ENCODE measurements around the gene FIGLA. TPM values are rescaled to one million over a fixed set of nuclear protein-coding genes. Genes with fewer than 3 reads are reported as not detected.

FIGLA gene
- total RNA-seq, 1 experiment from 2014 or later = not detected

- H4K8ac ChIP-seq (replicated peaks; ENCODE audit: insufficient read length, low read depth, low read length) = no peak overlapping the region
- no peak for DNase-seq
- H3K4ac ChIP-seq (ENCODE audit: low read depth, low read length) = no peak overlapping the region
- no peak overlapping the region for H3K9ac ChIP-seq (ENCODE audit: extremely low read depth, insufficient read length, low read length)
- peaks cover 67% of the 10 kb centered on the region; the same call in 1 of the 2 replicates for H3K79me2 ChIP-seq (ENCODE audit: insufficient read depth, low read length)
- no peak overlapping the region for H4K5ac ChIP-seq (ENCODE audit: insufficient read length, low read depth, low read length)
- H3K27ac ChIP-seq (ENCODE audit: insufficient read length, low read depth, low read length) = no peak overlapping the region
- no peak overlapping the region for H3K27ac Mint-ChIP-seq
- H2BK120ac ChIP-seq (ENCODE audit: low read depth, low read length, poor library complexity, severe bottlenecking) = no peak overlapping the region
- H2AFZ ChIP-seq (ENCODE audit: low read length) = no peak overlapping the region
- no peak overlapping the region for H2BK20ac ChIP-seq (ENCODE audit: low read depth, low read length, poor library complexity, severe bottlenecking)
- H3K56ac ChIP-seq (ENCODE audit: insufficient read length, low read depth, low read length) = no peak overlapping the region
- no peak overlapping the region for H3K4me3 Mint-ChIP-seq
- H3K27me3 Mint-ChIP-seq (ENCODE audit: low read depth) = no peaks in the 10 kb centered on the region
- no peak overlapping the region for H2BK5ac ChIP-seq (ENCODE audit: insufficient read length, low read length)
- H3K4me2 ChIP-seq (ENCODE audit: insufficient read depth, insufficient read length, low read length) = no peak overlapping the region
- no peak overlapping the region for H4K91ac ChIP-seq (ENCODE audit: insufficient read length, low read depth, low read length)
- no peaks in the 10 kb centered on the region for H3K27me3 ChIP-seq (ENCODE audit: insufficient read depth, low read length)
- H2BK15ac ChIP-seq (ENCODE audit: low read depth, low read length) = no peak overlapping the region
- H4K20me1 ChIP-seq (ENCODE audit: control insufficient read depth, insufficient read depth, insufficient read length) = peaks cover 3% of the 10 kb centered on the region
- WGBS (ENCODE audit: extremely low coverage, insufficient read length, low lambda C conversion rate) = no CpG with 5 or more reads among the region's 4 CpGs
- H3K4me1 Mint-ChIP-seq = peaks cover 32 to 43% of the 10 kb centered on the region in 2 experiments
- H2BK12ac ChIP-seq (ENCODE audit: insufficient read length, low read depth, low read length) = no peak overlapping the region
- no peak overlapping the region for H3K14ac ChIP-seq (ENCODE audit: insufficient read depth, low read length)
- no peaks in the 10 kb centered on the region for H3K79me1 ChIP-seq (ENCODE audit: insufficient read depth, low read depth, low read length, poor library complexity, severe bottlenecking)
- H2AK5ac ChIP-seq (ENCODE audit: insufficient read length, low read length) = no peak overlapping the region
- H3K18ac ChIP-seq (ENCODE audit: insufficient read length, low read depth, low read length) = no peak overlapping the region
- H3K23me2 ChIP-seq (ENCODE audit: insufficient read length, low read depth, low read length, poor library complexity, severe bottlenecking) = no peaks in the 10 kb centered on the region
- peaks cover 0 to 3% of the 10 kb centered on the region in 2 experiments; a peak in 1 of 5 replicates for H3K9me3 Mint-ChIP-seq
- TF ChIP-seq CTCF (conservative IDR thresholded peaks at IDR 0.05) = no peak
- H3K36me3 Mint-ChIP-seq (ENCODE audit: insufficient read depth in 1 of 3, low read depth in 3 of 3) = peaks cover 6 to 13% (median 7%) of the 10 kb centered on the region in 3 experiments; a peak in 6 of 7 replicates
- H3K4me1 ChIP-seq (ENCODE audit: insufficient read depth, low read length) = peaks cover 27% of the 10 kb centered on the region; the same call in 1 of the 2 replicates
- H3K9me3 ChIP-seq (ENCODE audit: control insufficient read depth, low read depth, low read length) = no peaks in the 10 kb centered on the region
- H3T11ph ChIP-seq (ENCODE audit: low read length) = no peak overlapping the region
- H3K23ac ChIP-seq (ENCODE audit: insufficient read length, low read depth, low read length) = no peak overlapping the region
Observed at GRCh38 chr2:70751881-70752280, 38.6 kb downstream of the FIGLA start.

All from H9 (cell line).